IMR-90 (cell line): ENCODE results near the gene MGAT5B. TPM values are rescaled to one million over a fixed set of nuclear protein-coding genes. Genes with fewer than 3 reads are reported as not detected.

Source experiments
- ATAC-seq: fragments of 200-7000 bp; cut with Tn5 transposase; 2 replicates; pipeline ENCODE4 v1.9.1; 2020; ENCODE audit warnings: low read depth, mild to moderate bottlenecking, moderate library complexity
- BruUV-seq: library from RNA; stranded (reverse); fragments of 400-500 nt; replicated peaks from 2 replicates; lab custom pipeline; 2021; lab: Mats Ljungman, UMichigan
- CTCF ChIA-PET: fragments of 300-600 bp; formaldehyde crosslinking; extraction: SDS; loops from one replicate; lab custom pipeline; 2021; ENCODE audit warnings: antibody characterized with exemption; lab: Yijun Ruan, JAX
- POLR2A ChIA-PET: fragments of 300-600 bp; sonication (Branson Sonifier 250); formaldehyde crosslinking; loops from one replicate; lab custom pipeline; 2022; ENCODE audit warnings: antibody characterized with exemption; ENCODE audit not compliant: unreplicated experiment; lab: Charles Lee
- DNase-seq: peaks from one replicate; pipeline ENCODE4 v3.0.0; 2013
- H2AFZ ChIP-seq: replicated peaks from 2 replicates; pipeline ENCODE3; 2013; ENCODE audit warnings: low read length, mild to moderate bottlenecking; ENCODE audit not compliant: poor library complexity
- H2AK5ac ChIP-seq: 2 replicates; pipeline ENCODE4 v1.6.1; 2013; ENCODE audit warnings: low read depth, low read length, inconsistent platforms
- H2AK9ac ChIP-seq: replicated peaks from 2 replicates; pipeline ENCODE3; 2013; ENCODE audit warnings: mild to moderate bottlenecking, low read depth, low read length, moderate library complexity; ENCODE audit not compliant: poor library complexity
- H2BK120ac ChIP-seq: 2 replicates; pipeline ENCODE4 v1.6.1; 2013; ENCODE audit warnings: low read depth, low read length, inconsistent platforms
- H2BK15ac ChIP-seq: 3 replicates; pipeline ENCODE4 v1.6.1; 2013; ENCODE audit warnings: low read depth, low read length, inconsistent platforms
- H2BK20ac ChIP-seq: 2 replicates; pipeline ENCODE4 v1.6.1; 2013; ENCODE audit warnings: low read depth, mild to moderate bottlenecking, inconsistent platforms, low read length, moderate library complexity
- H2BK5ac ChIP-seq: 2 replicates; pipeline ENCODE4 v1.6.1; 2013; ENCODE audit warnings: mild to moderate bottlenecking, low read depth, low read length, inconsistent platforms; ENCODE audit not compliant: poor library complexity, severe bottlenecking
- H3K14ac ChIP-seq: replicated peaks from 2 replicates; pipeline ENCODE4 v1.6.1; 2013; ENCODE audit warnings: low read depth, low read length, inconsistent platforms
- H3K18ac ChIP-seq: 2 replicates; pipeline ENCODE4 v1.6.1; 2013; ENCODE audit warnings: low read depth, low read length, control low read depth
- H3K23ac ChIP-seq: 2 replicates; pipeline ENCODE4 v1.6.1; 2013; ENCODE audit warnings: low read depth, low read length, inconsistent platforms
- H3K27ac ChIP-seq: 2 replicates; pipeline ENCODE4 v1.5.1; 2013; ENCODE audit warnings: mild to moderate bottlenecking, control low read depth, low read length; ENCODE audit not compliant: insufficient read depth
- H3K27me3 ChIP-seq: 2 replicates; pipeline ENCODE4 v1.6.1; 2013; ENCODE audit warnings: low read length; ENCODE audit not compliant: control insufficient read depth, insufficient read depth
- H3K36me3 ChIP-seq: 2 replicates; pipeline ENCODE4 v1.6.1; 2013; ENCODE audit warnings: low read length, mixed read lengths; ENCODE audit not compliant: control insufficient read depth, insufficient read depth
- H3K4ac ChIP-seq: 2 replicates; pipeline ENCODE4 v1.6.1; 2013; ENCODE audit warnings: low read depth, low read length, inconsistent platforms
- H3K4me1 ChIP-seq: 2 replicates; pipeline ENCODE4 v1.6.1; 2013; ENCODE audit warnings: low read length, mixed read lengths; ENCODE audit not compliant: control insufficient read depth, insufficient read depth
- H3K4me2 ChIP-seq: 2 replicates; pipeline ENCODE4 v1.6.1; 2013; ENCODE audit warnings: low read depth, mild to moderate bottlenecking, control low read depth, low read length, moderate library complexity
- H3K4me3 ChIP-seq: 2 replicates; pipeline ENCODE4 v1.5.1; 2013; ENCODE audit warnings: low read depth, mild to moderate bottlenecking, control low read depth, low read length, moderate library complexity; ENCODE audit not compliant: insufficient read depth
- H3K56ac ChIP-seq: 2 replicates; pipeline ENCODE4 v1.6.1; 2013; ENCODE audit warnings: low read length, inconsistent platforms; ENCODE audit not compliant: insufficient read depth; ENCODE audit errors: extremely low read depth
- H3K79me1 ChIP-seq, 2 experiments: 2 replicates each; pipeline ENCODE4 v1.6.1; 2013; ENCODE audit warnings: low read length in 2 of 2, inconsistent platforms in 1 of 2, low read depth in 1 of 2
- H3K9ac ChIP-seq: 2 replicates; pipeline ENCODE4 v1.6.1; 2013; ENCODE audit warnings: low read depth, low read length, control low read depth
- H3K9me1 ChIP-seq: 2 replicates; pipeline ENCODE4 v1.6.1; 2013; ENCODE audit warnings: low read length, inconsistent platforms; ENCODE audit not compliant: insufficient read depth
- H3K9me3 ChIP-seq: 2 replicates; pipeline ENCODE4 v1.6.1; 2013; ENCODE audit warnings: low read length; ENCODE audit not compliant: control insufficient read depth, insufficient read depth
- H4K20me1 ChIP-seq: 2 replicates; pipeline ENCODE4 v1.6.1; 2013; ENCODE audit warnings: low read length, inconsistent platforms; ENCODE audit not compliant: insufficient read depth
- H4K5ac ChIP-seq: 2 replicates; pipeline ENCODE4 v1.6.1; 2013; ENCODE audit warnings: mild to moderate bottlenecking, low read depth, low read length, control low read depth
- H4K8ac ChIP-seq, 2 experiments: 2 replicates each; pipeline ENCODE4 v1.6.1; 2013; ENCODE audit warnings: low read depth in 2 of 2, low read length in 2 of 2, control low read depth in 1 of 2, inconsistent platforms in 1 of 2
- H4K91ac ChIP-seq: 2 replicates; pipeline ENCODE4 v1.6.1; 2013; ENCODE audit warnings: low read depth, low read length, inconsistent platforms; ENCODE audit not compliant: insufficient read depth
- WGBS, 2 experiments: methylation state at CpG; one replicate each; pipeline versions ENCODE4 v1.1.5 to v1.1.7; 2013; ENCODE audit warnings: missing lambda C conversion rate in 2 of 2; ENCODE audit not compliant: insufficient read length in 1 of 2; ENCODE audit errors: extremely low coverage in 2 of 2; 5-methylcytosine and 5-hydroxymethylcytosine counted together
- dilution Hi-C: fragments of 300-500 bp; cut with HindIII; formaldehyde crosslinking; loops from one replicate; pipeline ENCODE4 v1.14.3; 2018; ENCODE audit warnings: low sequenced_read_pairs; ENCODE audit not compliant: unreplicated experiment
- in situ Hi-C: fragments of 300-500 bp; cut with MboI; formaldehyde crosslinking; loops from 3 replicates; pipeline ENCODE4 v1.14.3; 2019; ENCODE audit warnings: low sequenced_read_pairs, inconsistent platforms, mixed read lengths
- intact Hi-C: fragments of 100-400 bp; cut with micrococcal nuclease; formaldehyde crosslinking; loops from 2 replicates; pipeline ENCODE4 v1.10.0; 2022
- polyA plus RNA-seq, 3 experiments: library from polyadenylated mRNA; depleted of rRNA; stranded (reverse); fragments of >200 nt; gene quantifications; 2 replicates each; pipeline ENCODE4 v1.2.3, GENCODE V29; 2012; ENCODE audit warnings: low replicate concordance in 1 of 3
- total RNA-seq: library from RNA; depleted of rRNA; stranded (reverse); fragments of >200 nt; gene quantifications from 2 replicates; pipeline ENCODE4 v1.2.3, GENCODE V29; 2012
- TF ChIP-seq, protein P1 (sequence below): fragments of 150-350 bp; IDR thresholded peaks from 2 replicates; pipeline ENCODE4 v1.6.1; 2016; ENCODE audit warnings: low read depth, mild to moderate bottlenecking, low read length, moderate library complexity, borderline replicate concordance

Gene MGAT5B
- total and polyA plus RNA-seq, 2 of the 4 experiments (the other 2 are of a cell fraction), result 0.54 to 2.0 TPM

DNA sequence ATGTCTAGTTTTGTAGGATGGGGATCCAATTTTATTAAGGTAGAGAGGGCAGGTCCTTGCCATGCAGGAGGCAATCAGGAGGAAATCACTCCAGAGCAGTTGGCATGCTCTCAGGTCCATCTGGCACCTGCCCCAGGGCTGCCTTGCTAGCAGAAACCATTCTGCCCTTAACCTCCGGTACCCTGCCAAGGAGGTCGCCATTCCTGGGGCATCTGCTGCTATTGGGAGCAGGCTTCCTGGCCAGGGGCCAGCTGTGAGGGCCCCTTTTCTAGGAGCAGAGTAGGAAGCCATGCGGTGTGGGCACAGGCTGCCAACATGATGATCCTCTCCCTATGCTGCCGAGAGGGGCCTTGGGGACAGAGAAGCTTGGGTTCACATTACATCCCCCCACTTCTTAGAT lies 47.6 kb upstream of the MGAT5B start:
- no peak overlapping the region for H3K14ac ChIP-seq
- peaks cover 24% of the 10 kb centered on the region for H3K27me3 ChIP-seq
- WGBS, 2 experiments, result 60% methylated on average over 1 of the region's 4 CpGs; no CpG with 5 or more reads in 1 of the 2 experiments
- no peak overlapping the region for H2BK5ac ChIP-seq
- no TSS peak for BruUV-seq
- no peaks in the 10 kb centered on the region for H3K9me3 ChIP-seq
- H3K9me1 ChIP-seq, result no peaks in the 10 kb centered on the region
- no peaks in the 10 kb centered on the region for H3K4me1 ChIP-seq
- no peak overlapping the region for H4K5ac ChIP-seq
- H3K4me2 ChIP-seq, result no peak overlapping the region
- H4K20me1 ChIP-seq, result no peaks in the 10 kb centered on the region
- DNase-seq (no peak), ATAC-seq (no peak)
- dilution Hi-C loops (no loop called here), in situ Hi-C loops (no loop called here), intact Hi-C loops (no loop called here)
- TF ChIP-seq, protein P1, sequence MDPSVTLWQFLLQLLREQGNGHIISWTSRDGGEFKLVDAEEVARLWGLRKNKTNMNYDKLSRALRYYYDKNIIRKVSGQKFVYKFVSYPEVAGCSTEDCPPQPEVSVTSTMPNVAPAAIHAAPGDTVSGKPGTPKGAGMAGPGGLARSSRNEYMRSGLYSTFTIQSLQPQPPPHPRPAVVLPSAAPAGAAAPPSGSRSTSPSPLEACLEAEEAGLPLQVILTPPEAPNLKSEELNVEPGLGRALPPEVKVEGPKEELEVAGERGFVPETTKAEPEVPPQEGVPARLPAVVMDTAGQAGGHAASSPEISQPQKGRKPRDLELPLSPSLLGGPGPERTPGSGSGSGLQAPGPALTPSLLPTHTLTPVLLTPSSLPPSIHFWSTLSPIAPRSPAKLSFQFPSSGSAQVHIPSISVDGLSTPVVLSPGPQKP, result no peak
- H3K27ac ChIP-seq, result no peak overlapping the region
- no peak overlapping the region for H3K56ac ChIP-seq
- H3K23ac ChIP-seq, result no peak overlapping the region
- no peak overlapping the region for H2BK120ac ChIP-seq
- H4K91ac ChIP-seq, result no peak overlapping the region
- no peak overlapping the region for H2AK9ac ChIP-seq
- H3K4me3 ChIP-seq, result no peak overlapping the region
- no peak overlapping the region for H3K4ac ChIP-seq
- no peak overlapping the region for H3K18ac ChIP-seq
- POLR2A ChIA-PET, result no interaction called here
- H3K79me1 ChIP-seq, result no peaks in the 10 kb centered on the region
- no peak overlapping the region for H2BK20ac ChIP-seq
- H2AK5ac ChIP-seq, result no peak overlapping the region
- H2BK15ac ChIP-seq, result no peak overlapping the region
- H3K9ac ChIP-seq, result no peak overlapping the region
- H4K8ac ChIP-seq, result no peak overlapping the region
- H3K36me3 ChIP-seq, result no peaks in the 10 kb centered on the region
- peak overlapping the region; percentile 18 for H2AFZ ChIP-seq
- CTCF ChIA-PET, result no interaction called here
